Neuronal stem cell (in vitro differentiated cells): Measurements from ENCODE around the gene MACROD2.

Experiments
- DNase-seq: peaks from one replicate; pipeline ENCODE4 v3.0.0-alpha.2; 2013; ENCODE audit warnings: low spot score
- H2AFZ ChIP-seq: one replicate; pipeline ENCODE4 v1.6.1; 2013; ENCODE audit warnings: mild to moderate bottlenecking, low read length, inconsistent platforms
- H2AK5ac ChIP-seq: 2 replicates; pipeline ENCODE4 v1.6.1; 2013; ENCODE audit warnings: low read depth, mild to moderate bottlenecking, inconsistent platforms, low read length, moderate library complexity, mixed read lengths
- H2BK120ac ChIP-seq: 2 replicates; pipeline ENCODE4 v1.6.1; 2013; ENCODE audit warnings: low read depth, mild to moderate bottlenecking, inconsistent platforms, low read length, moderate library complexity, mixed read lengths
- H2BK12ac ChIP-seq: one replicate; pipeline ENCODE4 v1.6.1; 2013; ENCODE audit warnings: low read length, inconsistent platforms
- H2BK15ac ChIP-seq: 2 replicates; pipeline ENCODE4 v1.6.1; 2013; ENCODE audit warnings: mild to moderate bottlenecking, low read length, inconsistent platforms, mixed read lengths
- H2BK5ac ChIP-seq: one replicate; pipeline ENCODE4 v1.6.1; 2013; ENCODE audit warnings: inconsistent platforms, mild to moderate bottlenecking, low read length, moderate library complexity
- H3K14ac ChIP-seq: one replicate; pipeline ENCODE4 v1.6.1; 2013; ENCODE audit warnings: low read length, inconsistent platforms
- H3K18ac ChIP-seq: 2 replicates; pipeline ENCODE4 v1.6.1; 2013; ENCODE audit warnings: low read length, inconsistent platforms
- H3K23ac ChIP-seq: 2 replicates; pipeline ENCODE4 v1.6.1; 2013; ENCODE audit warnings: low read depth, mild to moderate bottlenecking, mixed read lengths, low read length, inconsistent platforms; ENCODE audit not compliant: poor library complexity
- H3K27ac ChIP-seq: replicated peaks from 3 replicates; pipeline ENCODE4 v1.5.1; 2013; ENCODE audit warnings: low read length, inconsistent platforms
- H3K27me3 ChIP-seq, 3 experiments: 2 replicates each; pipeline ENCODE4 v1.6.1; 2013; ENCODE audit warnings: low read length in 3 of 3, mild to moderate bottlenecking in 2 of 3, inconsistent platforms in 1 of 3, low read depth in 1 of 3, mixed read lengths in 1 of 3, moderate library complexity in 1 of 3; ENCODE audit not compliant: control insufficient read depth in 3 of 3, insufficient read depth in 3 of 3
- H3K36me3 ChIP-seq, 2 donors: replicated peaks in 1 of 2; 2 replicates each; pipeline ENCODE4 v1.6.1; 2013; ENCODE audit warnings: low read length in 2 of 2; ENCODE audit not compliant: control insufficient read depth in 2 of 2, insufficient read depth in 2 of 2
- H3K4ac ChIP-seq: 2 replicates; pipeline ENCODE4 v1.6.1; 2013; ENCODE audit warnings: inconsistent platforms, mild to moderate bottlenecking, low read length, moderate library complexity
- H3K4me1 ChIP-seq, 2 donors: 1 replicate in 1 of 2; 2 replicates in 1 of 2; pipeline ENCODE4 v1.6.1; 2013; ENCODE audit warnings: low read length in 2 of 2, low read depth in 1 of 2; ENCODE audit not compliant: control insufficient read depth in 2 of 2, insufficient read depth in 1 of 2
- H3K4me2 ChIP-seq: one replicate; pipeline ENCODE4 v1.6.1; 2013; ENCODE audit warnings: mild to moderate bottlenecking, low read length, inconsistent platforms; ENCODE audit not compliant: insufficient read depth, poor library complexity, severe bottlenecking
- H3K4me3 ChIP-seq, 2 donors: 2 replicates each; pipeline ENCODE4 v1.5.1; 2013; ENCODE audit warnings: low read length in 2 of 2, mild to moderate bottlenecking in 2 of 2, inconsistent platforms in 1 of 2, moderate library complexity in 1 of 2
- H3K79me1 ChIP-seq: one replicate; pipeline ENCODE4 v1.6.1; 2013; ENCODE audit warnings: low read depth, mild to moderate bottlenecking, inconsistent platforms, low read length, moderate library complexity
- H3K9ac ChIP-seq: one replicate; pipeline ENCODE4 v1.6.1; 2013; ENCODE audit warnings: mild to moderate bottlenecking, low read depth, low read length, inconsistent platforms; ENCODE audit not compliant: poor library complexity
- H3K9me3 ChIP-seq, 2 donors: replicated peaks in 1 of 2; 2 replicates each; pipeline versions ENCODE3 to v1.6.1; 2013; ENCODE audit warnings: low read length in 2 of 2, mild to moderate bottlenecking in 2 of 2, inconsistent platforms in 1 of 2, low read depth in 1 of 2, mixed read lengths in 1 of 2, moderate library complexity in 1 of 2; ENCODE audit not compliant: control insufficient read depth in 2 of 2, insufficient read depth in 1 of 2
- H4K8ac ChIP-seq: one replicate; pipeline ENCODE4 v1.6.1; 2013; ENCODE audit warnings: low read depth, mild to moderate bottlenecking, inconsistent platforms, low read length, moderate library complexity
- H4K91ac ChIP-seq: one replicate; pipeline ENCODE4 v1.6.1; 2013; ENCODE audit warnings: low read length, low read depth, mild to moderate bottlenecking, inconsistent platforms; ENCODE audit not compliant: poor library complexity
- WGBS, 2 donors: extraction: QIAGEN DNeasy Blood & Tissue Kit; methylation state at CpG; one replicate each; pipeline ENCODE4 v1.1.7; 2013; ENCODE audit warnings: missing lambda C conversion rate in 2 of 2, mixed read lengths in 1 of 2; ENCODE audit not compliant: insufficient read length in 2 of 2, insufficient replicate concordance in 1 of 2; ENCODE audit errors: extremely low coverage in 2 of 2; 5-methylcytosine and 5-hydroxymethylcytosine counted together

The MACROD2 gene

GRCh38 chr20:15865553-15865952, 1870.2 kb downstream of the MACROD2 start:
- no peak overlapping the region for H3K18ac ChIP-seq
- H2BK120ac ChIP-seq = no peak overlapping the region
- H2BK5ac ChIP-seq = no peak overlapping the region
- H3K14ac ChIP-seq = no peak overlapping the region
- no peak overlapping the region for H3K4me3 ChIP-seq
- H3K4ac ChIP-seq = no peak overlapping the region
- H3K9ac ChIP-seq = no peak overlapping the region
- no peak overlapping the region for H3K27ac ChIP-seq
- H3K4me2 ChIP-seq = no peak overlapping the region
- H3K4me1 ChIP-seq = peaks cover 0 to 1% of the 10 kb centered on the region in 2 donors
- no peak overlapping the region for H2AK5ac ChIP-seq
- no peaks in the 10 kb centered on the region for H3K27me3 ChIP-seq
- no peaks in the 10 kb centered on the region for H3K36me3 ChIP-seq
- no peak overlapping the region for H4K91ac ChIP-seq
- H3K23ac ChIP-seq = no peak overlapping the region
- H3K79me1 ChIP-seq = no peaks in the 10 kb centered on the region
- no peak overlapping the region for H2BK12ac ChIP-seq
- H4K8ac ChIP-seq = no peak overlapping the region
- DNase-seq = no peak
- WGBS, 2 donors = no CpG with 5 or more reads among the region's 2 CpGs
- no peak overlapping the region for H2BK15ac ChIP-seq
- H2AFZ ChIP-seq = no peak overlapping the region
- peaks cover 0 to 5% of the 10 kb centered on the region in 2 donors for H3K9me3 ChIP-seq

- Histone ChIP-seq H3K4me3 (no peak overlapping the region), H3K4ac (no peak overlapping the region), H3K23ac (no peak overlapping the region), H2BK12ac (no peak overlapping the region), H3K36me3 (no peaks in the 10 kb centered on the region), H4K91ac (no peak overlapping the region), H3K9me3 (peaks cover 0 to 5% of the 10 kb centered on the region in 2 donors), H3K27ac (no peak overlapping the region), H4K8ac (no peak overlapping the region), H2BK15ac (no peak overlapping the region), H3K27me3 (no peaks in the 10 kb centered on the region), H2AK5ac (no peak overlapping the region), H2BK5ac (no peak overlapping the region), H3K9ac (no peak overlapping the region), H3K4me1 (peaks cover 0 to 1% of the 10 kb centered on the region in 2 donors), H3K4me2 (no peak overlapping the region), H3K14ac (no peak overlapping the region), H2AFZ (no peak overlapping the region), H2BK120ac (no peak overlapping the region), H3K79me1 (no peaks in the 10 kb centered on the region), H3K18ac (no peak overlapping the region)
- WGBS, 2 donors = no CpG with 5 or more reads among the region's 5 CpGs
- no peak for DNase-seq
Measured at GRCh38 chr20:15866916-15867730, 1871.8 kb downstream of the MACROD2 start.

GRCh38 chr20:15867899-15868298, 1872.6 kb downstream of the MACROD2 start:
- Histone ChIP-seq H3K23ac (no peak overlapping the region), H3K18ac (no peak overlapping the region), H3K9me3 (peaks cover 0 to 5% of the 10 kb centered on the region in 2 donors), H2BK12ac (no peak overlapping the region), H4K91ac (no peak overlapping the region), H2BK120ac (no peak overlapping the region), H3K4me1 (peaks cover 0 to 1% of the 10 kb centered on the region in 2 donors), H3K27ac (no peak overlapping the region), H3K4me2 (no peak overlapping the region), H3K14ac (no peak overlapping the region), H3K79me1 (no peaks in the 10 kb centered on the region), H3K9ac (no peak overlapping the region), H2AFZ (no peak overlapping the region), H2BK15ac (no peak overlapping the region), H3K4me3 (no peak overlapping the region), H4K8ac (no peak overlapping the region), H2BK5ac (no peak overlapping the region), H3K27me3 (no peaks in the 10 kb centered on the region), H2AK5ac (no peak overlapping the region), H3K4ac (no peak overlapping the region), H3K36me3 (no peaks in the 10 kb centered on the region)
- DNase-seq = no peak
- no CpG with 5 or more reads among the region's 4 CpGs for WGBS, 2 donors

- Histone ChIP-seq H3K23ac (no peak overlapping the region), H3K27ac (peak overlapping the region; percentile 61), H3K27me3 (no peaks in the 10 kb centered on the region), H3K18ac (no peak overlapping the region), H2AFZ (peak overlapping the region; percentile 26), H2BK5ac (no peak overlapping the region), H4K8ac (no peak overlapping the region), H3K9me3 (peaks cover 3 to 5% of the 10 kb centered on the region in 2 donors), H3K4me2 (no peak overlapping the region), H3K14ac (no peak overlapping the region), H3K9ac (no peak overlapping the region), H3K4ac (no peak overlapping the region), H2BK12ac (no peak overlapping the region), H3K4me3 (no peak overlapping the region), H3K4me1 (peaks cover 4 to 10% of the 10 kb centered on the region in 2 donors), H3K79me1 (no peaks in the 10 kb centered on the region), H4K91ac (no peak overlapping the region), H2AK5ac (no peak overlapping the region), H2BK15ac (no peak overlapping the region), H3K36me3 (no peaks in the 10 kb centered on the region), H2BK120ac (no peak overlapping the region)
- DNase-seq = peak; percentile 12
- WGBS, 2 donors = no CpG with 5 or more reads among the region's 3 CpGs
Measured at GRCh38 chr20:15875446-15875845, 1880.1 kb downstream of the MACROD2 start.
